SW480 (cell line): ENCODE data around the gene MCM6.
"Not testable (repeated sequence)": the region's sequence is repeated elsewhere in the genome, so short reads cannot be mapped to it uniquely, and the experiment has no call there.

Experiments
- DNase-seq: peaks from one replicate; pipeline ENCODE4 v3.0.0-alpha.2; 2016; ENCODE audit warnings: low spot score

The MCM6 gene

GRCh38 chr2:135876066-135876711 lies at the start of gene MCM6:
TSS of gene MCM6 (minus strand) at chr2:135876443. CDS start at chr2:135876365, 78 bp downstream.
- DNase-seq = peak; percentile 97

DNA sequence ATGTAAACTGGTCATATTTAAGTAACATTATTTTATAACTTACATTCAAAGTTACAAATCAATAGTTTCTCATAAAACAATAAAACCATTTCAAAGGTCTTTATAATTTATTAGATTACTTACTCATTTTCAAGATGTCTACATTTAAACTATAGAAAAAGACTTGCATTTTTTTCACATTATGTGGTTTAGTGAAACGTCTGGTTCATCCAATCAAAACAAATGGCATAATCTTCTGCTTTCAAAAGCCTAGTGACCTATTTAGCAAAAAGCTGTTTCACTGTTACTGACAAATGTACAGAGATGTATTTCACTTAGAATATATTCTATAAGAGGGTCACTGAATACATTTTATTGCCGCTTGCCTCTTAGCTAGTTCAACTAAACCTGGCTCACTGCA lies 49.3 kb upstream of the MCM6 start:
- no peak for DNase-seq

DNA sequence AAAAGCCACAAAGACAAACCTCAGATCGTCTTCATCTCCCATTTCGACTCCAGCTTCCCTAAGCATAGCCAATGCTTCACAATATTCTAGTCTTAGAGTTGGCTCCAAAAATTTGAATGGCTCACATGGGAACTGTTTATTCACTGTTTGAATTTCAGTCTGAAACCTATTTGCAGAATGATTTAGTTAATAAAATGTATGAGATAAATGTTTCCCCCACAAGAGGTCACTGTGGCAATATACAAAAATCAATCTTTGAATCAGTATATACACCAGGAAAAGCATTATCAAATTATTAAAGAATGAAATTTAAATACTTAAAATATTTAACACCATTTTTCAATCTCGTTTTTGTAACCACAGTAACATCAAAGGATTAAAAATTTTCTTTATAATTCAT lies 40.0 kb upstream of the MCM6 start:
- DNase-seq = peak; percentile 35

- no peak for DNase-seq
These were observed 38.2 kb upstream of the MCM6 start for GRCh38 chr2:135914485-135914884.

DNA sequence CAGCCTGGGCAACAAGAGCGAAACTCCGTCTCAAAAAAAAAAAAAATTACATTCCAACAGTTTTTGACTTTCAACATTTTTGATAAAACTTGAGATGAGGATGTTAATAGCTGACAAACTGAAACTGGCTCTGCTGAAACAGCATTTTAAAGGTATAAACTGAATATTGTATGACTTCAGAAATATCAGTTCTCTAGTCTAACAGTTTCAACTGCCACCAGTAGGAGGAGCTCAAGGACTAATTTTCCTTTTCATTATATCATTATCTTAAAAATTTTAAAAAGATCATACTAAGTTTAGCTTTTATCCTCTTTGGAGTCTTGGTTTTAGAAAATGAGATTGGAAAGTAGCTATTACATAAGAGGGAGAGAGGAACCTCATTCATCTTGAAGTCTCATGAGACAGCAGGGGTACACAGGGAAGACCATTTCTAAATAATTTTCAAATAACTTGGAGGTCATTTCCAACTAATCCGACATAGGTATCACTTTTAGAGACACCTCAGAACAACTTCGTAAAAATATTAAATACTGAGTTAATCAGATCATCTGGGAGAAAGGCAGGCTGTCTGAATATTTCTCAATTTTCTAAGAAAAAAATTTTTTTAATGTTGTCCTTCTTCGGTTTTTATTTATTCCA lies 37.6 kb upstream of the MCM6 start:
- peak; percentile 33 for DNase-seq

DNA sequence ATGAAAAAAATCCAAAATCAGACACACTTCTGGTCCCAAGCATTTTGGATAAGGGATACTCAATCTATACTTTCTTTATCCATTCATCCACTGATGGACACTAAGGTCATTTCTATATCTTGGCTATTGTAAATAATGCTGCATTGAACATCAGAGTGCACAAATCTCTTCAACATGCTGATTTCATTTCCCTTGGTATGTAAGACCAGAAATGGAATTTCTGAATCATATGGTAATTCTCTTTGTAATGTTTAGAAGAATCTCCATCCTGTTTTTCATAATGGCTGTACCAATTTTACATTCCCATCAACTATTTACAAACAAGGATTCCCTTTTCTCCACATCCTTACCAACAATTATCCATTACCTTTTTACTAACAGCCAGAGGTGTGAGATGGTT lies 33.7 kb upstream of the MCM6 start:
- no peak for DNase-seq

DNA sequence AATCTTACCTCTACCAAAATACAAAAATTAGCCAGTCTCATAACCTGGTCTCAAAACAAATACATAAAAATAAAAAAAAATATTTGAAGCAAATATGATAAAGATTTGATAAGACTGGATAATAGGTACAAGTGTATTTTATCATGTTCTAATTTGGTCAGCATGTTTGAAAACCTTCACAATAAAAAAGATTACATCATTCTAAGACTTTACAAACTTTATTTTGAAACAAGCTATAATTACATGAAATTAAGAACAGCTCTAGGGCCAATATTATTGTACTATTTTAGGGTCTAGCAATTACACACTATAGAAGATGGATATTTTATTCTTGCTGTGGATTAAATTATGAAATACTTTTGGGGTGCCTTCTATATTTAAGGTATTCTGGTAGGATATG lies 29.4 kb upstream of the MCM6 start:
- DNase-seq = no peak

GRCh38 chr2:135904341-135904989 lies 28.2 kb upstream of the MCM6 start:
- no peak for DNase-seq

- DNase-seq = no peak
These were observed 27.4 kb upstream of the MCM6 start for GRCh38 chr2:135903650-135904049.

DNA sequence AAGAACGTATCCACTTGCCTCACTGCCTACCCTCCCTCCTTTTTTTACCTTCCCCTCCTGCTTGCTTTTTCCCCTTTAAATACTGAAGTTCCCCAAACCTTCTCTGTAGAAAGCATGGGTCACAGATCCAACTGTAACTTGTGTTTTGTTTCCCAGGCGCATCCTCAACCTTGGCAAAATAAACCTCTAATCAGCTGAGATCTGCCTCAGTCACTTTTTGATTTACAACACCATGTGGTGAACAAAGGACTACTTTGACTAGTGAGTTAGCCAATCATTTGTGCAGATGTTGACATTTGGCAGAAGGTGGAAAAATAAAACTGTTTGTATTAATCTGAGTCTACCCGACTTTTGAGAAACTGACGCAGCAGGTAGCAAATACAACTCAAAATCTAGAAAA lies 23.3 kb upstream of the MCM6 start:
- no peak for DNase-seq

GRCh38 chr2:135898234-135898786 lies 22.1 kb upstream of the MCM6 start:
- no peak for DNase-seq

DNA sequence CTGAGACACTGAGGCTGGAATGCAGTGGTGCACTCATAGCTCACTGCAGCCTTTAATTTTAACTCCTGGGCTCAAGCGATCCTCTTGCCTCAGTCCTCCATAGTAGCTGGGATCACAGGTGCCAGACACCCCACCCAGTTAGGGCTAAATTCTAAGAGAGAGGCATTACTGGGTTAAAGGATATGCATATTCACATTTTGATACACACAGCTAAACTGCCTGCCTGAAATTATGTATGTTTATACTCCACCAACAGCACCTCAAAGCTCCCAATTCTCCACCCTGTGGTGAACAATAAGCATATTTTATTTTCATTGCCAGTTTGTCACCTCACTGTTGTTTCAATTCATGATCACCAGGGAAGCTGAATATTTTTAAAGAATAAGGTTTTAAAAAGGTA lies 18.7 kb upstream of the MCM6 start:
- DNase-seq = no peak

- DNase-seq = no peak
These were observed 17.1 kb upstream of the MCM6 start for GRCh38 chr2:135893374-135893794.

DNA sequence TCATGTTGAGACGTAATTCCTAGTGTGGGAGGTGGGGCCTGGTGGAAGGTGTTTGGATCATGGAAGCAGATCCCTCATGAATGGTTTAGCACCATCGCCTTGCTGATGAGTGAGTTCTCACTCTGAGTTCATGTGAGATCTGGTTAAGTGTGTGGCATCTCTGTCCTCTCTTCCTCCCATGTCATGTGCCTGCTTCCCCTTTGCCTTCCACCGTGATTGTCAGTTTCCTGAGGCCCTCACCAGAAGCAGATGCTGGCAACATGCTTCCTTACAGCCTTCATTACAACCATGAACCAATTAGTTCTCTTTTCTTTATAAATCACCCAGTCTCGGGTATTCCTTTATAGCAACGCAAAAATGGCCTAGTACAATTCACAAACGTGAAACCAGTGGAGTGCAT lies 14.6 kb upstream of the MCM6 start:
- no peak for DNase-seq

DNA sequence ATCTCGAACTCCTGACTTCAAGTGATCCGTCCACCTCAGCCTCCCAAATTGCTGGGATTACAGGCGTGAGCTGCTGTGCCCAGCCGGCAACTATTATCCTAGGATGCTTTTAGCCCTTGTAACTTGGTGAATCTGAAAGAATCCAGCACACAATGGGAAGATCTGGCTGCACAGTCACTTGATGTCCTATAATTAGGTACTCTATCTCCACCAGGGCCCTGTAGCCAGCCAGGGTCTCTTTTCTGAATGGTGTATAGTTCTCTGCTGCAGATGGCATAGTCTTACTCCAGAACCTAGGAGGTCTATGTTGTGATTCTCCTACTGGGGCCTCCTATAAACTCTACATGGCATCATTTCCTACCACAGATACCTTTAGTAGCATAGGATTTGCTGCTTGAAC lies 13.9 kb upstream of the MCM6 start:
- DNase-seq = no peak

GRCh38 chr2:135888587-135888986 lies 12.3 kb upstream of the MCM6 start:
- DNase-seq = not testable (repeated sequence)

- no peak for DNase-seq
These were observed 9.5 kb upstream of the MCM6 start for GRCh38 chr2:135885709-135886108.

- DNase-seq = no peak
These were observed 6.2 kb upstream of the MCM6 start for GRCh38 chr2:135882415-135882814.

GRCh38 chr2:135876770-135877169 lies 527 bp upstream of the MCM6 start:
- not testable (repeated sequence) for DNase-seq

- DNase-seq = peak; percentile 60
These were observed 665 bp downstream of the MCM6 start for GRCh38 chr2:135875491-135876065.

DNA sequence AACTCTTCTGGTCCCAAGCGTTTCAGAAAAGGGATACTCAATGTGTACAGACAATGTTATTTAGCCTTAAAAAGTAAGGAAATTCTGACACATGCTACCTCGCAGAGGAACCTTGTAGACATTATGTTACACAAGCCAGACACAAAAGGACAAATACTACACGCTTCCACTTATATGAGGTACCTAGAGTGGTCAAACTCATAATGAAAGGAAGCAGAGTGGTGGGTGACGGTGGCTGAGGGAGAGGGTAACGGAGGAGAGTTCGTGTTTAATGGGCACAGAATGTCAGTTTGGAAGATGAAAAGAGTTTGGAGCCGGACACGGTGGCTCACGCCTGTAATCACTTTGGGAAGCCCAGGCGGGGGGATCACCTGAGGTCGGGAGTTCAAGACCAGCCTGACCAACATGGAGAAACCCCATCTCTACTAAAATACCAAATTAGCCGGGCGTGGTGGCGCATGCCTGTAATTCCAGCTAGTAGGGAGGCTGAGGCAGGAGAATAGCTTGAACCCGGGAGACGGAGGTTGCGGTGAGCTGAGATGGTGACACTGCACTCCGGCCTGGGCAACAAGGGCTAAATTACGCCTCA lies 1.4 kb downstream of the MCM6 start:
- no peak for DNase-seq

- no peak for DNase-seq
These were observed 5.7 kb downstream of the MCM6 start for GRCh38 chr2:135870571-135870970.
